DMS153 treated with DMSO at 0.1 percent for 48 hours (cell line): ENCODE results near the gene PER2.
"Not testable (repeated sequence)": the region's sequence is repeated elsewhere in the genome, so short reads cannot be mapped to it uniquely, and the experiment has no call there.

Experiments used
- DNase-seq: peaks from one replicate; lab custom pipeline; 2025; ENCODE audit not compliant: unreplicated experiment; lab: John Stamatoyannopoulos, UW

The PER2 gene

DNA sequence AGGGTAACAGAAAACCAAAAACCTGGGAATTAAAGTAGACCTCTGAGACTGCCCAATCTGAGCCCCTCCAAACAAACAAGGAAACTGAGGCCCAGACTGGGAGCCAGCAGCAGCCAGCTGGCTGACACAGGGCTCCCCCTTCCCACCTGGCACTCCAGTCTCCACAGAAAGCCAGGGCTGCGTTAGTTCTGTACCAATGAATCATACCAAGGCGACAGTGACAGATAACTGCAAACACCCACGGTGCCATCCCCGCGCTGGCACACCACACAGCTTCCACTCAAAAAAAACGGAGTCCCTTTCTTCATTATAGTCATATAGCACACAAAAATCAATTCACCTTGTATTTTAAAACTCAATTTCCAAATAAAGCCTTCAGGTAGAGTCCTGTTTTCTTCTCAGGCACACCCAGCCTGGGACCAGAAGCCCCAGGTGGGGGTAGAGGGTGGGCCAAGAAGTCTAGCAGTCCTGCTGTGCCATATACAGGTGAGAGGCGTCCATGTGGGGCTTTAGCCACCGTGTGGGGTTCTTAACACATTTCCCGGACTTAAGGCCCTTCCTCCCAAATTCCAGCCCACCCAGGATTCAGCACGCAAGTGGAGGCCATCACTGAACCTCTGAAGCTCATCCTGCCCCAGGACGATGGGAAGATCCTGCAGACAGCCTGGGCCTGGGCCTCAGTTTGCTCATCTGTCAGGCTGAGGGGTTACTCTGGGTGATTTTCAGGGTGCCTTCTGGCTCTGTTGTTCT is 1.2 kb downstream of the PER2 start:
- no peak for DNase-seq

DNA sequence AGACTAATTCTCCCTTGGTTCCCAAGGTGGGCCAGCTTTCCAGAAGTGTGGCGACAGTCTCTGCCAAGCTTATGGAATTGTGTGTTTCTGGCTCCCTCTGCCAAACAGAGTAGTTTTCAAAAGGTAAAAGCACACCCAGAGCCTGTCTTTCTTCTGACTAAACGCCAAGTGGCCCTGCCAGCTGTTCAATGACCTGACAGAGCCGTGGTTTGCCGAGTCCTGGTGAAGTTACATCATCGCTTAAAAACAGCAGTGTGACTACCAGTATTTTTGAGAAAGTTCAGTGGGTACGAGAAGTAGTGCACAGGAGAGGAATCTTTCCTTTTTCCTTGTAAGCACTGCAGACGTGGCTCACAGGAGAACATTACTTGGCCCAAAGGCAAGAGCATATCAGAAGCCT is 1.9 kb downstream of the PER2 start:
- DNase-seq, result no peak

GRCh38 chr2:238286095-238286494 is 2.3 kb downstream of the PER2 start:
- DNase-seq, result no peak

GRCh38 chr2:238285653-238286082 is 2.7 kb downstream of the PER2 start:
- peak; percentile 83 for DNase-seq

DNA sequence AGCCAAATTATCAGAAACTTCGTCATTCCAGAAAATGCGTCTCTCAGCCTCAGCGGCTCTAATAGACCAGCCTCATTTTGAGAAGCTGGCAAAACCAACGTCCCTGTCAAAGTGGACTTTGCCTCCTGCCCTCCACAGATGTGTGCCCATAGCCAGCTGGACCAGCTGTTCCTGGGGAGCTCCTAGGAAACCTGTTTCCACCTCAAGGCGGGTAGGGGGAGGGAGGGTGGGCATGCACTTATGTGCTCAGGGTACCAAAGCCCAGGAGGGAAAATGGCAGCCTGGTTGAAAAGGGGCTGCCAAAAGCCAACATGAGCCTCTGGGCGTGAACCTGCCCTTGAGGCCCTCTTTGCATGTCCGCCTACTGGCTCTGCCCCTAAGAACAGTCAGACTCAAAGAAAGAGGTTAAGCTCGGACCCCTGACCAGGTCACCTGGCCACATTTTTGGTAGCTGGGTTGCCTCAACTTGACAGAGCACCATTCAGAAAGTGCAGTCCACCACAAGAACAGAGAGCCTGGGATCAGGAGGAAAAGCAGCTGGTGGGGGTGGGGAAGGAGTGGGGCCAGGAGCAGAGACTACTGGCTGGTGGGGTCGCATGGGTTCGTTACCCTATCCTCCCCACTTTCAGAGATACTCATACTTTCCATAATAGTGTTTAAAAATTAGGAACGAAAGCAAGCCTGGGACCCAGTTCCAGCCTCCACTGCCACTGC is 3.5 kb downstream of the PER2 start:
- no peak for DNase-seq

DNA sequence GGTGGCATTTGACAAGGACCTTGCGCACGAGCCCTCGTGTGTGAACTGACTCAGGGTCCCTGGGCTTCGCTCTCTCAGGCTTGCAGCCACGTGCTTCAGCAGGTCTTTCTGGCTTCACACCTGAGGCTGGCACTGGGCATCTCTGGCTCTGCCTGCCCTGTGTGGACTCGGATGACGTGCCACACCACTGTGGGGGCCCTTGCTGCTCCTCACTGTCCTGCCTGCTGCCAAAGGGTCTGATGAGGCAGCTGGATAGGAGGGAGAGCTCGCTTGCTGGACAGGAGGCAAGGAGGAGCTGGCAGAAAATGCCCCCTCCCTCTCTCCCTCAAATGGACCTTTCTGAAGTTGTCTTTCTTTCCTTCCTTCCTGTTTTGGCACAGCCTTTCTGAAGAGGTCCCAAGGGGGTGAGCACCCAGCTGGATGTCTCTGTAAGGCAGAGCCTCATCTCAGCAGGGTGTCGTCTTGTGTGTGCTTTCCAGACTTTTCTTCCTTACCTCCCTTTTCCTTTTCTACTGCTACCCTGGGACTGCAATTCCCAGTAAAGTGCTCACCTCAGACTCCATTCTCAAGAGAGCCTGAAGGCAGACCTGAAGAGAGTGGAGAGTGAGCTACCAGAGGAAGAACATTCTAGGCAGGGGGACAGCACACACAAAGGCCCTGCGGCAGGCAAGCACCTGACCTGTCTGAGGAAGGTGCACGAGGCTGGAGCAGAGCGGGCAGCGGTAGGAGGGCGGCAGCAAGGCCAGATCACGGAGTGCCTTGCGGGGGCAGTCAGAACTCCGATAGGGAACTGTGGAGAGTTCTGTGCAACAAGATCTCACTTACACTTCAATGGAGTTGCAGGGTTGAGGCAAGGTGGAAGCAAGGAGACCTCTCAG is 5.3 kb downstream of the PER2 start:
- no peak for DNase-seq

DNA sequence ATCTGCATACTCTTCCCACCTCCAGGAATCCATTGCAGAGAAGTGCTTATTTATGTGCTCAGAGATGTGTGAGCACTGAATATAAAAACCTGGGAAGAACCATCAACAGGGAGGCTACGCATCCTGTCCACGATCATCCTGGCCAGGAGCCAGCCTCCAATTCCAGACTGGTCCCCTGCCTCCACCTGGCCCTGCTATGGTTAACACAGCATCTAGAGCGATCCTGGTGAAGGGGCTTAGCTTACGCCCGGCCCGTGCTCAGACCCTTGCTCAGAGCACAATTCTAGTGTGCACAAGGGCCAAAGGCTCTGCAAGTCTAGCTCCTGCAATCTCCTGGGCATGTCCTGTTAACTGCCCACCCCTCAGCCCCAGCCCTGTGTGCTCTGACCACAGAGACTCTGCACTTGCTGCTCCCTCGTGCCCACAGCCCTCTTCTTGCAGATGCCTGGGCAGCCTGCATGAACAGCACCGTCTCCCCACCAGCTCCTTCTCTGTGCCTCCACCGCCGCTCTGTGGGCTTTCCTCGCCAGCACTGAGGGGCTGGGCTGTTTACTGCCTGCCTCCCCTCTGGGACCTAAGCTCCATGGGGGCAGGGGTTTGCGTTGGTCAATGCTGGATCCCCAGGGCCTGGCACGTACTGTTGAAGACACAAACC is 6.5 kb downstream of the PER2 start:
- DNase-seq, result no peak

GRCh38 chr2:238280083-238280825 is 8.2 kb downstream of the PER2 start:
- DNase-seq, result no peak

GRCh38 chr2:238279324-238279682 is 9.1 kb downstream of the PER2 start:
- no peak for DNase-seq

DNA sequence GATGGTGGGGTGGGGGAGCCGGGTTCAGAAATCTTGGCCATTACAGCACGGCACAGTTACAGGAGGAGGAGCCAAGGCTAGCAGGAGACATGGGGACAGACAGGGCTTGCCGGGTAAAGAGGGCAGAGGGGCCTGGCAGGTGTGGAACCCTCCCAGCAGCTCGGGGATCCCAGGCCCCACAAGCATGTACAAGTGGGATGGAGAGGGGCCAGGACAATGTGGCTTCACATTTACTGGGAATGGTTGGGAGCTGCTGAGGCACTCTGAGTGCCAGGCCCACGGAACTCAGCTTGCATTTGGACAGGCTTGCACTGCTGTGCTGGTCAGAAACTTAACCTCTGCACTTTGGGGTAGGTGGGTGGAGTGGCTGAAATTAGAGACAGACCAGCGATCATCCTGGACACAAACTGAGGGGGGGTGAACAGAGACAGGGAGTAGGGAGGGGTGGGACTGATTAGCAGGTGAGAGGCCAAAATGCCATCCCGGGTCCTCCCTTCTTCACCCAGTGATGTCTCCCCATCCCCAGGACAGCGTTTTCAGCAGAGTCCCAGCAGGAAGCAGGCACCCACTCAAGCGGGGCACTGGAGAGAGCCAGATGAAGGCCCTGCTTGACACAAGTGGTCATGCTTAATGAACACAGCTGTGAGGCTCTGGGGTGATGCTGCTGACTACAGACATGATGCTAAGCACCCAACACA is 9.6 kb downstream of the PER2 start:
- DNase-seq, result no peak

GRCh38 chr2:238277695-238278094 is 10.7 kb downstream of the PER2 start:
- DNase-seq, result no peak

DNA sequence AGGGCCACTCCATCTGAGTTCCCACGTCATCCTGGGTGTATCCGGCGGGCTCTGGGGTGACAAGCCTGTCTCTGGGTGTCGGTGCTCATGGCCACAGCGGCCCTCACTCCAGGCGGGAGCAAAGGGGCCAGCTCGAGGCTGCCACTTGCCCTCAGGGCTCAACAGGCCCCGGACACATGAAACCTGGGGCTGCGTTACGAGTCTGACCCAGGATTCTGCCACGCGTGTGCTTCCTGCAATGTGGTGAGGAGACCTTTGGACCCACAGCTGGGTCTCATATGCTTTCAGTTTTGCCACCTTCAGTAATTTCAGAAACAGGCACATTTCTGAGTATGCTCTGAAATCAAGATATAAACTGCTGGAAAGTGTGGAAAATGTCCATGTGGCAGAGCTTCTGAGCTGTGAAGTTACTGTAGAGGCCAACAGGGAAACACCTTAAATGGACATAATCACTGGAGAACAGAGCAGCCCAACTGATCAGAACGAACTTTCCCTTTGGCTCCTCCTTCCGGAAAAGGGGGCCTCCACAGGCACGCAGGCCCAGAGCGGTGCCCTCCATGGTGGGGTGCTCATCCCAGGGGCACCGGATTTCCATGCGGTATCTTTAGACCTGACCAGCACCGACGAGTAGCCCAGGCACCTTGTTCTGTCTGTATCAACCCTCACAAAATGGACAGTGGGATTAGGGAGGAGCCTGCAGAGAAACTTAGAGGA is 14.1 kb downstream of the PER2 start:
- no peak for DNase-seq

DNA sequence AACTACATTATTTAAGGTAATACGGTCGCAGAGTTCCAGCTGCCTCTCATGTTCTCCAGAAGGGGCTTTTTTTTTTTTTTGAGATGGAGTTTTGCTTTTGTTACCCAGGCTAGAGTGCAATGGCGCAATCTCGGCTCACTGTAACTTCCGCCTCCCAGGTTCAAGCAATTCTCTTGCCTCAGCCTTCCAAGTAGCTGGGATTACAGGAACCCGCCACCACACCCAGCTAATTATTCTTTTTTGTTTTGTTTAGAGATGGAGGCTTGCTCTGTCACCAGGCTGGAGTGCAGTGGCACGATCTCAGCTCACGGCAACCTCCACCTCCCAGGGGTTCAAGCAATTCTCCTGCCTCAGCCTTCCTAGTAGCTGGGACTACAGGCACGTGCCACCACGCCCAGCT is 15.0 kb downstream of the PER2 start:
- not testable (repeated sequence) for DNase-seq

- DNase-seq, result no peak
Observed at GRCh38 chr2:238272156-238272555, 16.3 kb downstream of the PER2 start.

- not testable (repeated sequence) for DNase-seq
Observed at GRCh38 chr2:238271686-238272085, 16.7 kb downstream of the PER2 start.

GRCh38 chr2:238271061-238271554 is 17.3 kb downstream of the PER2 start:
- no peak for DNase-seq

- no peak for DNase-seq
Observed at GRCh38 chr2:238270606-238271005, 17.8 kb downstream of the PER2 start.

- DNase-seq, result no peak
Observed at GRCh38 chr2:238269741-238270140, 18.7 kb downstream of the PER2 start.
